Measurements from ENCODE around the gene DNAAF5.

The DNAAF5 gene

GRCh38 chr7:786472-787255 lies 60.2 kb downstream of the DNAAF5 start:
- no peaks in the 10 kb centered on the region for H3K79me2 ChIP-seq (ENCODE audit: insufficient read depth, low read length)
- TF ChIP-seq CTCF (conservative IDR thresholded peaks at IDR 0.05; ENCODE audit: low read length) (peak; percentile 86), EZH2phosphoT487 (IDR thresholded peaks at IDR 0.05; ENCODE audit: borderline replicate concordance) (no peak)
- H3K9me3 ChIP-seq (ENCODE audit: insufficient read depth, low read depth, low read length) = no peaks in the 10 kb centered on the region
- H2AFZ ChIP-seq (ENCODE audit: low read length) = no peak overlapping the region
- no peaks in the 10 kb centered on the region for H4K20me1 ChIP-seq (ENCODE audit: insufficient read depth, low read length, poor library complexity, severe bottlenecking)
- peaks cover 4% of the 10 kb centered on the region; the same call in 1 of the 2 replicates for H3K36me3 ChIP-seq (ENCODE audit: insufficient read depth, low read length)
- no peaks in the 10 kb centered on the region for H3K4me1 ChIP-seq (ENCODE audit: insufficient read depth, low read length, poor library complexity, severe bottlenecking)
- no peaks in the 10 kb centered on the region for H3K9me2 ChIP-seq (replicated peaks; ENCODE audit: low read depth, low read length)
- no peak overlapping the region for H3K4me2 ChIP-seq (ENCODE audit: low read depth, low read length, poor library complexity, severe bottlenecking)
- H3K27me3 ChIP-seq (ENCODE audit: insufficient read depth, low read length, poor library complexity, severe bottlenecking) = no peaks in the 10 kb centered on the region
- no peak overlapping the region for H3K4me3 ChIP-seq (ENCODE audit: low read length, poor library complexity, severe bottlenecking)
- no peak overlapping the region for H3K9ac ChIP-seq (ENCODE audit: low read depth, low read length, poor library complexity, severe bottlenecking)
- no peaks in the 10 kb centered on the region for H3F3A ChIP-seq (ENCODE audit: low read depth)

- H3K27me3 ChIP-seq (ENCODE audit: insufficient read depth, low read length, poor library complexity, severe bottlenecking) = no peaks in the 10 kb centered on the region
- H4K20me1 ChIP-seq (ENCODE audit: insufficient read depth, low read length, poor library complexity, severe bottlenecking) = no peaks in the 10 kb centered on the region
- H3K4me3 ChIP-seq (ENCODE audit: low read length, poor library complexity, severe bottlenecking) = no peak overlapping the region
- H3K4me1 ChIP-seq (ENCODE audit: insufficient read depth, low read length, poor library complexity, severe bottlenecking) = no peaks in the 10 kb centered on the region
- H3K79me2 ChIP-seq (ENCODE audit: insufficient read depth, low read length) = no peaks in the 10 kb centered on the region
- no peak for TF ChIP-seq EZH2phosphoT487 (IDR thresholded peaks at IDR 0.05; ENCODE audit: borderline replicate concordance)
- TF ChIP-seq CTCF (conservative IDR thresholded peaks at IDR 0.05; ENCODE audit: low read length) = no peak; the same call in 1 of the 2 replicates
- H3K9me3 ChIP-seq (ENCODE audit: insufficient read depth, low read depth, low read length) = no peaks in the 10 kb centered on the region
- H2AFZ ChIP-seq (ENCODE audit: low read length) = no peak overlapping the region
- no peaks in the 10 kb centered on the region for H3K9me2 ChIP-seq (replicated peaks; ENCODE audit: low read depth, low read length)
- no peaks in the 10 kb centered on the region for H3F3A ChIP-seq (ENCODE audit: low read depth)
- H3K4me2 ChIP-seq (ENCODE audit: low read depth, low read length, poor library complexity, severe bottlenecking) = no peak overlapping the region
- peaks cover 4% of the 10 kb centered on the region; the same call in 1 of the 2 replicates for H3K36me3 ChIP-seq (ENCODE audit: insufficient read depth, low read length)
- no peak overlapping the region for H3K9ac ChIP-seq (ENCODE audit: low read depth, low read length, poor library complexity, severe bottlenecking)
Observed at GRCh38 chr7:787332-788240, 61.1 kb downstream of the DNAAF5 start.

- H4K20me1 ChIP-seq (ENCODE audit: insufficient read depth, low read length, poor library complexity, severe bottlenecking) = no peaks in the 10 kb centered on the region
- TF ChIP-seq CTCF (conservative IDR thresholded peaks at IDR 0.05; ENCODE audit: low read length) (no peak), EZH2phosphoT487 (IDR thresholded peaks at IDR 0.05; ENCODE audit: borderline replicate concordance) (no peak)
- H3K4me1 ChIP-seq (ENCODE audit: insufficient read depth, low read length, poor library complexity, severe bottlenecking) = no peaks in the 10 kb centered on the region
- no peaks in the 10 kb centered on the region for H3K36me3 ChIP-seq (ENCODE audit: insufficient read depth, low read length)
- H3K4me3 ChIP-seq (ENCODE audit: low read length, poor library complexity, severe bottlenecking) = no peak overlapping the region
- H3K27me3 ChIP-seq (ENCODE audit: insufficient read depth, low read length, poor library complexity, severe bottlenecking) = no peaks in the 10 kb centered on the region
- H2AFZ ChIP-seq (ENCODE audit: low read length) = no peak overlapping the region
- H3K9me2 ChIP-seq (replicated peaks; ENCODE audit: low read depth, low read length) = no peaks in the 10 kb centered on the region
- no peaks in the 10 kb centered on the region for H3K79me2 ChIP-seq (ENCODE audit: insufficient read depth, low read length)
- H3K9me3 ChIP-seq (ENCODE audit: insufficient read depth, low read depth, low read length) = no peaks in the 10 kb centered on the region
- no peak overlapping the region for H3K9ac ChIP-seq (ENCODE audit: low read depth, low read length, poor library complexity, severe bottlenecking)
- no peaks in the 10 kb centered on the region for H3F3A ChIP-seq (ENCODE audit: low read depth)
- H3K4me2 ChIP-seq (ENCODE audit: low read depth, low read length, poor library complexity, severe bottlenecking) = no peak overlapping the region
Observed at GRCh38 chr7:791519-791918, 65.0 kb downstream of the DNAAF5 start.
